Measurements from ENCODE around the gene RFX7.
A peak's percentile ranks its signal among the peaks of the same experiment; 100 is the strongest.

RFX7 gene

GRCh38 chr15:56245871-56246814, 2.5 kb upstream of the RFX7 start:
- Histone ChIP-seq H3K4me3 (ENCODE audit: insufficient read depth, low read length, poor library complexity, severe bottlenecking) (peak overlapping the region; percentile 59), H3K27ac (ENCODE audit: low read depth, low read length) (peak overlapping the region; percentile 89)

GRCh38 chr15:56244811-56245576, 1.3 kb upstream of the RFX7 start:
- Histone ChIP-seq H3K4me3 (ENCODE audit: insufficient read depth, low read length, poor library complexity, severe bottlenecking) (peak overlapping the region; percentile 59), H3K36me3 (ENCODE audit: low read length) (no peaks in the 10 kb centered on the region; the same call in 1 of the 2 replicates), H3K9me2 (replicated peaks; ENCODE audit: insufficient read depth, low read length) (no peaks in the 10 kb centered on the region), H2AFZ (ENCODE audit: low read depth, low read length, severe bottlenecking) (peak overlapping the region; percentile 64), H4K20me1 (ENCODE audit: low read depth, low read length) (peaks cover 7% of the 10 kb centered on the region), H3F3A (ENCODE audit: insufficient read depth) (peaks cover 24% of the 10 kb centered on the region), H3K9ac (ENCODE audit: low read length) (peak overlapping the region; percentile 74), H3K27me3 (ENCODE audit: low read length) (no peaks in the 10 kb centered on the region), H3K79me2 (ENCODE audit: insufficient read depth, low read length) (peaks cover 40% of the 10 kb centered on the region), H3K4me2 (ENCODE audit: low read depth, low read length, poor library complexity, severe bottlenecking) (peak overlapping the region; percentile 85), H3K9me3 (ENCODE audit: insufficient read depth, low read length) (no peaks in the 10 kb centered on the region), H3K27ac (ENCODE audit: low read depth, low read length) (peak overlapping the region; percentile 89)
- TF ChIP-seq CTCF (IDR thresholded peaks at IDR 0.05; ENCODE audit: insufficient read depth, low read length, poor library complexity, severe bottlenecking) (no peak), EZH2phosphoT487 (conservative IDR thresholded peaks at IDR 0.05; ENCODE audit: low read length) (no peak)

More at GRCh38 chr15:56245871-56246814, 2.5 kb upstream of the RFX7 start:
- Histone ChIP-seq H3K4me2 (ENCODE audit: low read depth, low read length, poor library complexity, severe bottlenecking) (peak overlapping the region; percentile 85), H4K20me1 (ENCODE audit: low read depth, low read length) (peaks cover 7% of the 10 kb centered on the region; the same call in 1 of the 2 replicates), H3K9me3 (ENCODE audit: insufficient read depth, low read length) (no peaks in the 10 kb centered on the region), H2AFZ (ENCODE audit: low read depth, low read length, severe bottlenecking) (peak overlapping the region; percentile 64), H3K79me2 (ENCODE audit: insufficient read depth, low read length) (peaks cover 28% of the 10 kb centered on the region), H3F3A (ENCODE audit: insufficient read depth) (peaks cover 19% of the 10 kb centered on the region), H3K27me3 (ENCODE audit: low read length) (no peaks in the 10 kb centered on the region), H3K9me2 (replicated peaks; ENCODE audit: insufficient read depth, low read length) (no peaks in the 10 kb centered on the region), H3K9ac (ENCODE audit: low read length) (peak overlapping the region; percentile 74), H3K36me3 (ENCODE audit: low read length) (no peaks in the 10 kb centered on the region)
- TF ChIP-seq CTCF (IDR thresholded peaks at IDR 0.05; ENCODE audit: insufficient read depth, low read length, poor library complexity, severe bottlenecking) (peak; percentile 100), EZH2phosphoT487 (conservative IDR thresholded peaks at IDR 0.05; ENCODE audit: low read length) (no peak)

GRCh38 chr15:56244038-56244810, 545 bp upstream of the RFX7 start:
- peak overlapping the region; percentile 85 for H3K4me2 ChIP-seq (ENCODE audit: low read depth, low read length, poor library complexity, severe bottlenecking)
- H4K20me1 ChIP-seq (ENCODE audit: low read depth, low read length): peaks cover 7% of the 10 kb centered on the region
- peaks cover 24% of the 10 kb centered on the region for H3F3A ChIP-seq (ENCODE audit: insufficient read depth)
- no peaks in the 10 kb centered on the region for H3K9me2 ChIP-seq (replicated peaks; ENCODE audit: insufficient read depth, low read length)
- peak overlapping the region; percentile 59 for H3K4me3 ChIP-seq (ENCODE audit: insufficient read depth, low read length, poor library complexity, severe bottlenecking)
- no peaks in the 10 kb centered on the region for H3K9me3 ChIP-seq (ENCODE audit: insufficient read depth, low read length)
- H3K79me2 ChIP-seq (ENCODE audit: insufficient read depth, low read length): peaks cover 47% of the 10 kb centered on the region
- no peaks in the 10 kb centered on the region; the same call in 1 of the 2 replicates for H3K36me3 ChIP-seq (ENCODE audit: low read length)
- H3K9ac ChIP-seq (ENCODE audit: low read length): peak overlapping the region; percentile 74
- TF ChIP-seq CTCF (IDR thresholded peaks at IDR 0.05; ENCODE audit: insufficient read depth, low read length, poor library complexity, severe bottlenecking) (no peak), EZH2phosphoT487 (conservative IDR thresholded peaks at IDR 0.05; ENCODE audit: low read length) (no peak)
- H2AFZ ChIP-seq (ENCODE audit: low read depth, low read length, severe bottlenecking): peak overlapping the region; percentile 64
- H3K27ac ChIP-seq (ENCODE audit: low read depth, low read length): peak overlapping the region; percentile 89
- H3K27me3 ChIP-seq (ENCODE audit: low read length): no peaks in the 10 kb centered on the region

Measured in SU-DHL-6 (cell line).